ENCODE results near the gene BBS2. TPM values are rescaled to one million over a fixed set of nuclear protein-coding genes. Genes with fewer than 3 reads are reported as not detected.

Gene BBS2, protein sequence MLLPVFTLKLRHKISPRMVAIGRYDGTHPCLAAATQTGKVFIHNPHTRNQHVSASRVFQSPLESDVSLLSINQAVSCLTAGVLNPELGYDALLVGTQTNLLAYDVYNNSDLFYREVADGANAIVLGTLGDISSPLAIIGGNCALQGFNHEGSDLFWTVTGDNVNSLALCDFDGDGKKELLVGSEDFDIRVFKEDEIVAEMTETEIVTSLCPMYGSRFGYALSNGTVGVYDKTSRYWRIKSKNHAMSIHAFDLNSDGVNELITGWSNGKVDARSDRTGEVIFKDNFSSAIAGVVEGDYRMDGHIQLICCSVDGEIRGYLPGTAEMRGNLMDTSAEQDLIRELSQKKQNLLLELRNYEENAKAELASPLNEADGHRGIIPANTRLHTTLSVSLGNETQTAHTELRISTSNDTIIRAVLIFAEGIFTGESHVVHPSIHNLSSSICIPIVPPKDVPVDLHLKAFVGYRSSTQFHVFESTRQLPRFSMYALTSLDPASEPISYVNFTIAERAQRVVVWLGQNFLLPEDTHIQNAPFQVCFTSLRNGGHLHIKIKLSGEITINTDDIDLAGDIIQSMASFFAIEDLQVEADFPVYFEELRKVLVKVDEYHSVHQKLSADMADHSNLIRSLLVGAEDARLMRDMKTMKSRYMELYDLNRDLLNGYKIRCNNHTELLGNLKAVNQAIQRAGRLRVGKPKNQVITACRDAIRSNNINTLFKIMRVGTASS
- total RNA-seq (10 to 100 TPM; 11.3 to 13.8 TPM), polyA plus RNA-seq (10 to 100 TPM in 1 of 2 donors, 1 to 10 TPM in 1; 7.1 to 10.9 TPM)

DNA sequence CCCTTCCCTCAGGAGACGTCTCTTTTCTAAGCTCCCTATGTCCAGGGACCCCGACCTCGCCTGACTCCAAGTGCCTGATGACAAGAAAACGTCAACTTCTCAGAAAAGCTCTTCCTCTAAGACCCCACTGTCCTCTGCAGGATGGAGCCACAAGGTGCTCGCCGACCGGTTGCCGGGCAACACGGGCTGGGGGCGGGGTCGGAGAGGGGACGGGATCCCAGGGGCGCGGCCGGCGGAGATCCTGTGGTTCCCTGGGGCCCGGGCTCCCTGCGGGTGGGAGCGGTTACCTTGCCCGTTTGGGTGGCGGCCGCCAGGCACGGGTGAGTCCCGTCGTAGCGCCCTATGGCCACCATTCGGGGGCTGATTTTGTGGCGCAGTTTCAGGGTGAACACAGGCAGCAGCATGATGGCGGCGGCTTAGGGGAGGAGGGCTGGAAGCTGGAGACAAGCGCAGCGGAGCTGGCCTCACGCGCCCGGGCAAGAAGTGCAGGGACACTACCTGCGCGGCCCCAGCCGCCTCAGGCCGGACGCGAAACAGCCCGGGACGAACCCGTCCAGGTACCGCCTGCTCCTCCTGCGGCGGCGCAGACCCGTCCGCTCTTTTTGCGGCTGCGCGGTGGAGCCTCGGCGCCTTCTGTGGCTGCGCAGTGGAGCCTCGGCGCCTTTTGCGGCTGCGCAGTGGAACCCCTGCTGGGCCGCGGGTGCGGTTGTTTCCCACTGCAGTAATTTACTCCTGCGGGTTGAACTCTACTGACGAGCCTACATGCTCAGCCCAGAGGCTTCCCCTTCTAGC is at the start of gene BBS2:
Gene BBS2, minus strand, starts transcription at position 566 of the 792 bp plus-strand sequence. Its CDS starts 162 bp downstream, at position 404.
- Histone ChIP-seq H3K9ac (ENCODE audit: low read depth in 1 of 2, low read length in 2 of 2) (peak within 1 kb of the TSS; percentile 71 to 88), H3K4me3 (ENCODE audit: low read depth in 1 of 3, low read length in 3 of 3) (peak within 1 kb of the TSS; percentile 84 to 99 (median 92)), H3K27ac (ENCODE audit: low read depth in 1 of 2, low read length in 2 of 2) (peak within 1 kb of the TSS; percentile 83 to 94), H3K9me3 (ENCODE audit: control insufficient read depth in 4 of 4, low read length in 3 of 4) (no peaks in the 10 kb centered on the region), H3K27me3 (ENCODE audit: control insufficient read depth in 4 of 4, insufficient read depth in 4 of 4, low read length in 3 of 4) (no peaks in the 10 kb centered on the region), H3K36me3 (ENCODE audit: control insufficient read depth in 4 of 4, insufficient read depth in 3 of 4, low read depth in 1 of 4, low read length in 3 of 4) (no peaks in the 10 kb centered on the region), H3K4me1 (ENCODE audit: control insufficient read depth in 4 of 4, insufficient read depth in 4 of 4, low read length in 3 of 4) (peaks cover 5 to 13% (median 8%) of the 10 kb centered on the region in 4 donors)
- DNase-seq (ENCODE audit: low spot score): peak; percentile 88
- TF ChIP-seq RXRA (IDR thresholded peaks at IDR 0.05): no peak
- peak in 1 of 2 donors; percentile 6 for TF ChIP-seq RAD21 (IDR thresholded peaks at IDR 0.05)
- TF ChIP-seq, protein P1, sequence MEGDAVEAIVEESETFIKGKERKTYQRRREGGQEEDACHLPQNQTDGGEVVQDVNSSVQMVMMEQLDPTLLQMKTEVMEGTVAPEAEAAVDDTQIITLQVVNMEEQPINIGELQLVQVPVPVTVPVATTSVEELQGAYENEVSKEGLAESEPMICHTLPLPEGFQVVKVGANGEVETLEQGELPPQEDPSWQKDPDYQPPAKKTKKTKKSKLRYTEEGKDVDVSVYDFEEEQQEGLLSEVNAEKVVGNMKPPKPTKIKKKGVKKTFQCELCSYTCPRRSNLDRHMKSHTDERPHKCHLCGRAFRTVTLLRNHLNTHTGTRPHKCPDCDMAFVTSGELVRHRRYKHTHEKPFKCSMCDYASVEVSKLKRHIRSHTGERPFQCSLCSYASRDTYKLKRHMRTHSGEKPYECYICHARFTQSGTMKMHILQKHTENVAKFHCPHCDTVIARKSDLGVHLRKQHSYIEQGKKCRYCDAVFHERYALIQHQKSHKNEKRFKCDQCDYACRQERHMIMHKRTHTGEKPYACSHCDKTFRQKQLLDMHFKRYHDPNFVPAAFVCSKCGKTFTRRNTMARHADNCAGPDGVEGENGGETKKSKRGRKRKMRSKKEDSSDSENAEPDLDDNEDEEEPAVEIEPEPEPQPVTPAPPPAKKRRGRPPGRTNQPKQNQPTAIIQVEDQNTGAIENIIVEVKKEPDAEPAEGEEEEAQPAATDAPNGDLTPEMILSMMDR (IDR thresholded peaks at IDR 0.05; ENCODE audit: low read depth, low read length, missing input control): peak; percentile 13
- TF ChIP-seq JUND (IDR thresholded peaks at IDR 0.05): no peak
- TF ChIP-seq TAF1 (conservative IDR thresholded peaks at IDR 0.05): no peak
- no peak for TF ChIP-seq HNF4G (IDR thresholded peaks at IDR 0.05)
- no peak for TF ChIP-seq FOXA1 (IDR thresholded peaks at IDR 0.05)
- TF ChIP-seq GABPA (IDR thresholded peaks at IDR 0.05 in 1 of 2, conservative IDR thresholded peaks at IDR 0.05 in 1 of 2): no peak
- no peak for TF ChIP-seq SP1 (IDR thresholded peaks at IDR 0.05)
- TF ChIP-seq, protein P2, sequence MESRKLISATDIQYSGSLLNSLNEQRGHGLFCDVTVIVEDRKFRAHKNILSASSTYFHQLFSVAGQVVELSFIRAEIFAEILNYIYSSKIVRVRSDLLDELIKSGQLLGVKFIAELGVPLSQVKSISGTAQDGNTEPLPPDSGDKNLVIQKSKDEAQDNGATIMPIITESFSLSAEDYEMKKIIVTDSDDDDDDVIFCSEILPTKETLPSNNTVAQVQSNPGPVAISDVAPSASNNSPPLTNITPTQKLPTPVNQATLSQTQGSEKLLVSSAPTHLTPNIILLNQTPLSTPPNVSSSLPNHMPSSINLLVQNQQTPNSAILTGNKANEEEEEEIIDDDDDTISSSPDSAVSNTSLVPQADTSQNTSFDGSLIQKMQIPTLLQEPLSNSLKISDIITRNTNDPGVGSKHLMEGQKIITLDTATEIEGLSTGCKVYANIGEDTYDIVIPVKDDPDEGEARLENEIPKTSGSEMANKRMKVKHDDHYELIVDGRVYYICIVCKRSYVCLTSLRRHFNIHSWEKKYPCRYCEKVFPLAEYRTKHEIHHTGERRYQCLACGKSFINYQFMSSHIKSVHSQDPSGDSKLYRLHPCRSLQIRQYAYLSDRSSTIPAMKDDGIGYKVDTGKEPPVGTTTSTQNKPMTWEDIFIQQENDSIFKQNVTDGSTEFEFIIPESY (IDR thresholded peaks at IDR 0.05): no peak
- peak; percentile 88 for TF ChIP-seq YY1 (IDR thresholded peaks at IDR 0.05)
- no peak for TF ChIP-seq FOXA2 (IDR thresholded peaks at IDR 0.05)
- TF ChIP-seq EGR1 (IDR thresholded peaks at IDR 0.05; ENCODE audit: low read depth in 2 of 2): no peak
- TF ChIP-seq HNF4A (conservative IDR thresholded peaks at IDR 0.05): no peak
- TF ChIP-seq NR2F2 (IDR thresholded peaks at IDR 0.05): no peak
- TF ChIP-seq, protein P3, sequence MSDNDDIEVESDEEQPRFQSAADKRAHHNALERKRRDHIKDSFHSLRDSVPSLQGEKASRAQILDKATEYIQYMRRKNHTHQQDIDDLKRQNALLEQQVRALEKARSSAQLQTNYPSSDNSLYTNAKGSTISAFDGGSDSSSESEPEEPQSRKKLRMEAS (IDR thresholded peaks at IDR 0.05): no peak
- TF ChIP-seq, protein P4, sequence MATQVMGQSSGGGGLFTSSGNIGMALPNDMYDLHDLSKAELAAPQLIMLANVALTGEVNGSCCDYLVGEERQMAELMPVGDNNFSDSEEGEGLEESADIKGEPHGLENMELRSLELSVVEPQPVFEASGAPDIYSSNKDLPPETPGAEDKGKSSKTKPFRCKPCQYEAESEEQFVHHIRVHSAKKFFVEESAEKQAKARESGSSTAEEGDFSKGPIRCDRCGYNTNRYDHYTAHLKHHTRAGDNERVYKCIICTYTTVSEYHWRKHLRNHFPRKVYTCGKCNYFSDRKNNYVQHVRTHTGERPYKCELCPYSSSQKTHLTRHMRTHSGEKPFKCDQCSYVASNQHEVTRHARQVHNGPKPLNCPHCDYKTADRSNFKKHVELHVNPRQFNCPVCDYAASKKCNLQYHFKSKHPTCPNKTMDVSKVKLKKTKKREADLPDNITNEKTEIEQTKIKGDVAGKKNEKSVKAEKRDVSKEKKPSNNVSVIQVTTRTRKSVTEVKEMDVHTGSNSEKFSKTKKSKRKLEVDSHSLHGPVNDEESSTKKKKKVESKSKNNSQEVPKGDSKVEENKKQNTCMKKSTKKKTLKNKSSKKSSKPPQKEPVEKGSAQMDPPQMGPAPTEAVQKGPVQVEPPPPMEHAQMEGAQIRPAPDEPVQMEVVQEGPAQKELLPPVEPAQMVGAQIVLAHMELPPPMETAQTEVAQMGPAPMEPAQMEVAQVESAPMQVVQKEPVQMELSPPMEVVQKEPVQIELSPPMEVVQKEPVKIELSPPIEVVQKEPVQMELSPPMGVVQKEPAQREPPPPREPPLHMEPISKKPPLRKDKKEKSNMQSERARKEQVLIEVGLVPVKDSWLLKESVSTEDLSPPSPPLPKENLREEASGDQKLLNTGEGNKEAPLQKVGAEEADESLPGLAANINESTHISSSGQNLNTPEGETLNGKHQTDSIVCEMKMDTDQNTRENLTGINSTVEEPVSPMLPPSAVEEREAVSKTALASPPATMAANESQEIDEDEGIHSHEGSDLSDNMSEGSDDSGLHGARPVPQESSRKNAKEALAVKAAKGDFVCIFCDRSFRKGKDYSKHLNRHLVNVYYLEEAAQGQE (IDR thresholded peaks at IDR 0.05): no peak
- TF ChIP-seq, protein P5, sequence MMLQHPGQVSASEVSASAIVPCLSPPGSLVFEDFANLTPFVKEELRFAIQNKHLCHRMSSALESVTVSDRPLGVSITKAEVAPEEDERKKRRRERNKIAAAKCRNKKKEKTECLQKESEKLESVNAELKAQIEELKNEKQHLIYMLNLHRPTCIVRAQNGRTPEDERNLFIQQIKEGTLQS (IDR thresholded peaks at IDR 0.05): no peak
- WGBS: under 1% methylated on average over 65 of the region's 65 CpGs

Data from liver (tissue), 9 donors.